IMR-90 (cell line): ENCODE data around the gene SEMA4B. TPM values are rescaled to one million over a fixed set of nuclear protein-coding genes. Genes with fewer than 3 reads are reported as not detected.

Source experiments
- ATAC-seq: fragments of 200-7000 bp; cut with Tn5 transposase; 2 replicates; pipeline ENCODE4 v1.9.1; 2020; ENCODE audit warnings: low read depth, mild to moderate bottlenecking, moderate library complexity
- BruUV-seq: library from RNA; stranded (reverse); fragments of 400-500 nt; replicated peaks from 2 replicates; lab custom pipeline; 2021; lab: Mats Ljungman, UMichigan
- CTCF ChIA-PET: fragments of 300-600 bp; formaldehyde crosslinking; extraction: SDS; loops from one replicate; lab custom pipeline; 2021; ENCODE audit warnings: antibody characterized with exemption; lab: Yijun Ruan, JAX
- POLR2A ChIA-PET: fragments of 300-600 bp; sonication (Branson Sonifier 250); formaldehyde crosslinking; loops from one replicate; lab custom pipeline; 2022; ENCODE audit warnings: antibody characterized with exemption; ENCODE audit not compliant: unreplicated experiment; lab: Charles Lee
- DNase-seq: peaks from one replicate; pipeline ENCODE4 v3.0.0; 2013
- H2AFZ ChIP-seq: replicated peaks from 2 replicates; pipeline ENCODE3; 2013; ENCODE audit warnings: low read length, mild to moderate bottlenecking; ENCODE audit not compliant: poor library complexity
- H2AK5ac ChIP-seq: 2 replicates; pipeline ENCODE4 v1.6.1; 2013; ENCODE audit warnings: low read depth, low read length, inconsistent platforms
- H2AK9ac ChIP-seq: replicated peaks from 2 replicates; pipeline ENCODE3; 2013; ENCODE audit warnings: mild to moderate bottlenecking, low read depth, low read length, moderate library complexity; ENCODE audit not compliant: poor library complexity
- H2BK120ac ChIP-seq: 2 replicates; pipeline ENCODE4 v1.6.1; 2013; ENCODE audit warnings: low read depth, low read length, inconsistent platforms
- H2BK15ac ChIP-seq: 3 replicates; pipeline ENCODE4 v1.6.1; 2013; ENCODE audit warnings: low read depth, low read length, inconsistent platforms
- H2BK20ac ChIP-seq: 2 replicates; pipeline ENCODE4 v1.6.1; 2013; ENCODE audit warnings: low read depth, mild to moderate bottlenecking, inconsistent platforms, low read length, moderate library complexity
- H2BK5ac ChIP-seq: 2 replicates; pipeline ENCODE4 v1.6.1; 2013; ENCODE audit warnings: mild to moderate bottlenecking, low read depth, low read length, inconsistent platforms; ENCODE audit not compliant: poor library complexity, severe bottlenecking
- H3K14ac ChIP-seq: replicated peaks from 2 replicates; pipeline ENCODE4 v1.6.1; 2013; ENCODE audit warnings: low read depth, low read length, inconsistent platforms
- H3K18ac ChIP-seq: 2 replicates; pipeline ENCODE4 v1.6.1; 2013; ENCODE audit warnings: low read depth, low read length, control low read depth
- H3K23ac ChIP-seq: 2 replicates; pipeline ENCODE4 v1.6.1; 2013; ENCODE audit warnings: low read depth, low read length, inconsistent platforms
- H3K27ac ChIP-seq: 2 replicates; pipeline ENCODE4 v1.5.1; 2013; ENCODE audit warnings: mild to moderate bottlenecking, control low read depth, low read length; ENCODE audit not compliant: insufficient read depth
- H3K27me3 ChIP-seq: 2 replicates; pipeline ENCODE4 v1.6.1; 2013; ENCODE audit warnings: low read length; ENCODE audit not compliant: control insufficient read depth, insufficient read depth
- H3K36me3 ChIP-seq: 2 replicates; pipeline ENCODE4 v1.6.1; 2013; ENCODE audit warnings: low read length, mixed read lengths; ENCODE audit not compliant: control insufficient read depth, insufficient read depth
- H3K4ac ChIP-seq: 2 replicates; pipeline ENCODE4 v1.6.1; 2013; ENCODE audit warnings: low read depth, low read length, inconsistent platforms
- H3K4me1 ChIP-seq: 2 replicates; pipeline ENCODE4 v1.6.1; 2013; ENCODE audit warnings: low read length, mixed read lengths; ENCODE audit not compliant: control insufficient read depth, insufficient read depth
- H3K4me2 ChIP-seq: 2 replicates; pipeline ENCODE4 v1.6.1; 2013; ENCODE audit warnings: low read depth, mild to moderate bottlenecking, control low read depth, low read length, moderate library complexity
- H3K4me3 ChIP-seq: 2 replicates; pipeline ENCODE4 v1.5.1; 2013; ENCODE audit warnings: low read depth, mild to moderate bottlenecking, control low read depth, low read length, moderate library complexity; ENCODE audit not compliant: insufficient read depth
- H3K56ac ChIP-seq: 2 replicates; pipeline ENCODE4 v1.6.1; 2013; ENCODE audit warnings: low read length, inconsistent platforms; ENCODE audit not compliant: insufficient read depth; ENCODE audit errors: extremely low read depth
- H3K79me1 ChIP-seq, 2 experiments: 2 replicates each; pipeline ENCODE4 v1.6.1; 2013; ENCODE audit warnings: low read length in 2 of 2, inconsistent platforms in 1 of 2, low read depth in 1 of 2
- H3K9ac ChIP-seq: 2 replicates; pipeline ENCODE4 v1.6.1; 2013; ENCODE audit warnings: low read depth, low read length, control low read depth
- H3K9me1 ChIP-seq: 2 replicates; pipeline ENCODE4 v1.6.1; 2013; ENCODE audit warnings: low read length, inconsistent platforms; ENCODE audit not compliant: insufficient read depth
- H3K9me3 ChIP-seq: 2 replicates; pipeline ENCODE4 v1.6.1; 2013; ENCODE audit warnings: low read length; ENCODE audit not compliant: control insufficient read depth, insufficient read depth
- H4K20me1 ChIP-seq: 2 replicates; pipeline ENCODE4 v1.6.1; 2013; ENCODE audit warnings: low read length, inconsistent platforms; ENCODE audit not compliant: insufficient read depth
- H4K5ac ChIP-seq: 2 replicates; pipeline ENCODE4 v1.6.1; 2013; ENCODE audit warnings: mild to moderate bottlenecking, low read depth, low read length, control low read depth
- H4K8ac ChIP-seq, 2 experiments: 2 replicates each; pipeline ENCODE4 v1.6.1; 2013; ENCODE audit warnings: low read depth in 2 of 2, low read length in 2 of 2, control low read depth in 1 of 2, inconsistent platforms in 1 of 2
- H4K91ac ChIP-seq: 2 replicates; pipeline ENCODE4 v1.6.1; 2013; ENCODE audit warnings: low read depth, low read length, inconsistent platforms; ENCODE audit not compliant: insufficient read depth
- BHLHE40 ChIP-seq: fragments of 150-350 bp; IDR thresholded peaks from 2 replicates; pipeline ENCODE4 v1.6.1; 2016; ENCODE audit warnings: mild to moderate bottlenecking, low read depth, low read length
- CEBPB ChIP-seq: IDR thresholded peaks from 2 replicates; pipeline ENCODE4 v1.6.1; 2012; ENCODE audit warnings: low read depth, low read length, improper control_type of control experiment
- FOS ChIP-seq: fragments of 150-350 bp; IDR thresholded peaks from 2 replicates; pipeline ENCODE4 v1.6.1; 2016; ENCODE audit warnings: low read depth, low read length
- WGBS, 2 experiments: methylation state at CpG; one replicate each; pipeline versions ENCODE4 v1.1.5 to v1.1.7; 2013; ENCODE audit warnings: missing lambda C conversion rate in 2 of 2; ENCODE audit not compliant: insufficient read length in 1 of 2; ENCODE audit errors: extremely low coverage in 2 of 2; 5-methylcytosine and 5-hydroxymethylcytosine counted together
- dilution Hi-C: fragments of 300-500 bp; cut with HindIII; formaldehyde crosslinking; loops from one replicate; pipeline ENCODE4 v1.14.3; 2018; ENCODE audit warnings: low sequenced_read_pairs; ENCODE audit not compliant: unreplicated experiment
- in situ Hi-C: fragments of 300-500 bp; cut with MboI; formaldehyde crosslinking; loops from 3 replicates; pipeline ENCODE4 v1.14.3; 2019; ENCODE audit warnings: low sequenced_read_pairs, inconsistent platforms, mixed read lengths
- intact Hi-C: fragments of 100-400 bp; cut with micrococcal nuclease; formaldehyde crosslinking; loops from 2 replicates; pipeline ENCODE4 v1.10.0; 2022
- polyA plus RNA-seq, 3 experiments: library from polyadenylated mRNA; depleted of rRNA; stranded (reverse); fragments of >200 nt; gene quantifications; 2 replicates each; pipeline ENCODE4 v1.2.3, GENCODE V29; 2012; ENCODE audit warnings: low replicate concordance in 1 of 3
- total RNA-seq: library from RNA; depleted of rRNA; stranded (reverse); fragments of >200 nt; gene quantifications from 2 replicates; pipeline ENCODE4 v1.2.3, GENCODE V29; 2012

SEMA4B gene
- total and polyA plus RNA-seq, 2 of the 4 experiments (the other 2 are of a cell fraction): 5.0 to 22.5 TPM

DNA sequence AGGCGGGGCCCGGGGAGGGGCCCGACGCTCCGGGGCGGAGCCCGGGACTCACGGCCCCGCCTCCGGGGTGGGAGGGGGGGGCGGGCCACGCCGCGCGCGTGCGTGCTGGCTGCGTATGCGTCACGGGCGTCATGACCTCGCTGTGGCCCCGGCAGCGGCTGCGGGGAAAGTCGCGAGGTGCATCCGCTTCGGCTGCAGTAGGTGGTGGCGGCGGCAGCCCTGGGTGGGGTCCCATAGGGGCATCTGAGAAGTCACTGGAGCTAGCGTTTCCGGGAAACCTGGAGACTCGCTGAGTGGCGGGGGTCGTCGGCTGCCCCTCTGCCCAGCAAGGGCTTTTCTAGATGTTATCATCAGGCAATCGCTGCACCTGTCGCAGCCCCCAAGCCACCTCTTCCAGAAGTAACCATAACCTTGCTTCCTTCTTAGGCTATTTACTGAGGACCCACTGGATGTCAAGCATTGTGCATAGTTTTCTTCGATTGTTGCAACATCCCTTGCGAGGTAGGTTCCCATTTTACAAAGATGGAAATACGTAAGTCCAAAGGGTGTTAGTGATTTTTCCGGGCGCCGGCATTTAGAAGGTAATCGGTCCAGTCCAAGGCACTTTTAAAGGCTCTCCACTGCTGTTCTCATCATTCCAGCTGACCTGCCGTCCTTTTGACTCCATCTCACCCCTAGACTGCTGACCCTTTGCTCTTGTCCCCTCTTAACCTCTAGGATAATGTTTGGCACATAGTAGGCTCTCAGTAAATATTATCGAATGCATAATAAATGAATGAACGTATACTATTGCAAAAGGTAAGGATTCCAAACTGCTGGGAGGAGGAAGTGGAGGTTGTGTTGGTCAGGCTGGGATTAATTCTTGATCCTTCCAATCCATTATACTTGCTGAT, 33.2 kb downstream of the SEMA4B start, which contains the start of gene GDPGP1:
TSS of gene GDPGP1 (plus strand) at position 114 of the 893 bp plus-strand sequence. CDS start 6,700 bp downstream, outside the sequence.
- Histone ChIP-seq H3K9ac (peak within 1 kb of the TSS; percentile 77), H4K91ac (peak within 1 kb of the TSS; percentile 34; the same call in 1 of the 2 replicates), H2AFZ (peak within 1 kb of the TSS; percentile 96), H4K8ac (peak within 1 kb of the TSS; percentile 19 to 92), H2BK15ac (no peak within 1 kb of the TSS; the same call in 2 of the 3 replicates), H2BK5ac (peak within 1 kb of the TSS; percentile 28), H3K27ac (peak within 1 kb of the TSS; percentile 77), H2AK5ac (peak within 1 kb of the TSS; percentile 67; the same call in 1 of the 2 replicates), H3K4me3 (peak within 1 kb of the TSS; percentile 84), H3K9me3 (no peaks in the 10 kb centered on the region), H4K20me1 (0 out of 2 replicates have a peak, but pooled peaks cover 7% of the 10 kb centered on the region), H2BK20ac (no peak within 1 kb of the TSS), H3K4ac (peak within 1 kb of the TSS; percentile 84), H3K18ac (peak within 1 kb of the TSS; percentile 10; the same call in 1 of the 2 replicates), H3K36me3 (peaks cover 24% of the 10 kb centered on the region), H3K79me1 (peaks cover 19 to 45% of the 10 kb centered on the region in 2 experiments), H3K27me3 (no peaks in the 10 kb centered on the region), H2BK120ac (no peak within 1 kb of the TSS), H3K23ac (peak within 1 kb of the TSS; percentile 78), H3K4me1 (peaks cover 4% of the 10 kb centered on the region), H4K5ac (peak within 1 kb of the TSS; percentile 52), H3K14ac (peak within 1 kb of the TSS; percentile 90), H3K4me2 (peak within 1 kb of the TSS; percentile 97), H3K56ac (peak within 1 kb of the TSS; percentile 20; the same call in 1 of the 2 replicates), H2AK9ac (peak within 1 kb of the TSS; percentile 86), H3K9me1 (peaks cover 18% of the 10 kb centered on the region)
- ChIA-PET POLR2A (interaction anchor here (0.6 to 1.0 kb wide), 6 partner anchors 9 to 392 kb away, joined by 3 to 9 read pairs (median 6); partner anchors contain the start of genes IQGAP1 and TTLL13), CTCF (interaction anchor here (0.5 to 2.4 kb wide), 5 partner anchors 13 to 313 kb away, joined by 3 to 11 read pairs (median 6); no protein-coding TSS in a partner anchor)
- in situ Hi-C loops: no loop called here
- intact Hi-C loops: loop anchor here (5.0 kb wide), 1 partner anchor 342 kb away; the partner anchor contains the start of gene AP3S2
- TF ChIP-seq BHLHE40 (no peak), FOS (peak; percentile 47; the same call in 1 of the 2 replicates), CEBPB (peak; percentile 84)
- WGBS, 2 experiments: 12% methylated on average over 25 of the region's 49 CpGs; no CpG with 5 or more reads in 1 of the 2 experiments
- dilution Hi-C loops: no loop called here
- DNase-seq: peak; percentile 12
- no TSS peak for BruUV-seq
- no peak for ATAC-seq
